GM18526 (cell line): Measurements from ENCODE around the gene ATXN2.

ENCODE experiments used
- POLR2A ChIP-seq: IDR thresholded peaks from 3 replicates; pipeline ENCODE4 v1.6.1; 2011; ENCODE audit not compliant: insufficient read length; ENCODE audit errors: extremely low read depth

ATXN2 gene

GRCh38 chr12:111448846-111449790 lies 150.0 kb downstream of the ATXN2 start:
- no peak for TF ChIP-seq POLR2A

- no peak for TF ChIP-seq POLR2A
Observed at GRCh38 chr12:111448266-111448830, 150.8 kb downstream of the ATXN2 start.

GRCh38 chr12:111447571-111448265 lies 151.4 kb downstream of the ATXN2 start:
- no peak for TF ChIP-seq POLR2A

GRCh38 chr12:111446631-111447570 lies 152.2 kb downstream of the ATXN2 start:
- TF ChIP-seq POLR2A: no peak

- TF ChIP-seq POLR2A: peak; percentile 15
Observed at GRCh38 chr12:111445726-111446581, 153.2 kb downstream of the ATXN2 start.

GRCh38 chr12:111444925-111445725 lies 154.0 kb downstream of the ATXN2 start:
- no peak for TF ChIP-seq POLR2A

GRCh38 chr12:111444314-111444924 lies 154.7 kb downstream of the ATXN2 start:
- peak; percentile 20 for TF ChIP-seq POLR2A

- TF ChIP-seq POLR2A: no peak
Observed at GRCh38 chr12:111443586-111443985, 155.5 kb downstream of the ATXN2 start.

GRCh38 chr12:111443086-111443485 lies 156.0 kb downstream of the ATXN2 start:
- TF ChIP-seq POLR2A: no peak

GRCh38 chr12:111442301-111443045 lies 156.6 kb downstream of the ATXN2 start:
- no peak for TF ChIP-seq POLR2A

GRCh38 chr12:111441107-111441928 lies 157.8 kb downstream of the ATXN2 start:
- no peak for TF ChIP-seq POLR2A

GRCh38 chr12:111440631-111441030 lies 158.5 kb downstream of the ATXN2 start:
- no peak for TF ChIP-seq POLR2A
